ENCODE data around the gene TECPR1.

- TF ChIP-seq YY1 (IDR thresholded peaks at IDR 0.05; ENCODE audit: insufficient read depth, insufficient read length) (no peak), ZNF274 (IDR thresholded peaks at IDR 0.05; ENCODE audit: low read depth, low read length) (no peak)
These were observed 13.1 kb downstream of the TECPR1 start for GRCh38 chr7:98238976-98239375.

All from NT2/D1 (cell line).